Measurements from ENCODE around the gene RBM17.

RBM17 gene

GRCh38 chr10:6108631-6109443 lies 20.0 kb downstream of the RBM17 start:
- H3K36me3 ChIP-seq (ENCODE audit: insufficient read depth, insufficient read length, low read length) = peaks cover 86% of the 10 kb centered on the region
- H3K9ac ChIP-seq (ENCODE audit: insufficient read length, low read depth) = no peak overlapping the region
- H3K27me3 ChIP-seq (ENCODE audit: insufficient read depth, insufficient read length) = no peaks in the 10 kb centered on the region
- peaks cover 3% of the 10 kb centered on the region for H3K4me1 ChIP-seq (ENCODE audit: insufficient read depth, insufficient read length)
- DNase-seq (ENCODE audit: low read depth, low spot score) = no peak
- no peaks in the 10 kb centered on the region for H3K9me3 ChIP-seq (ENCODE audit: insufficient read depth, low read length)
- H3K4me3 ChIP-seq (ENCODE audit: insufficient read length, low read depth) = no peak overlapping the region
- no peak for TF ChIP-seq ZNF274 (IDR thresholded peaks at IDR 0.05; ENCODE audit: low read depth, low read length)
- no peak for TF ChIP-seq SUZ12 (IDR thresholded peaks at IDR 0.05; ENCODE audit: extremely low read depth, insufficient read depth, insufficient read length)
- TF ChIP-seq YY1 (IDR thresholded peaks at IDR 0.05; ENCODE audit: insufficient read depth, insufficient read length) = no peak

GRCh38 chr10:6109444-6109775 lies 20.6 kb downstream of the RBM17 start:
- H3K27me3 ChIP-seq (ENCODE audit: insufficient read depth, insufficient read length) = no peaks in the 10 kb centered on the region
- H3K4me1 ChIP-seq (ENCODE audit: insufficient read depth, insufficient read length) = peaks cover 3% of the 10 kb centered on the region
- no peak overlapping the region for H3K4me3 ChIP-seq (ENCODE audit: insufficient read length, low read depth)
- H3K9ac ChIP-seq (ENCODE audit: insufficient read length, low read depth) = no peak overlapping the region
- peaks cover 91% of the 10 kb centered on the region for H3K36me3 ChIP-seq (ENCODE audit: insufficient read depth, insufficient read length, low read length)
- TF ChIP-seq ZNF274 (IDR thresholded peaks at IDR 0.05; ENCODE audit: low read depth, low read length) (no peak), SUZ12 (IDR thresholded peaks at IDR 0.05; ENCODE audit: extremely low read depth, insufficient read depth, insufficient read length) (no peak), YY1 (IDR thresholded peaks at IDR 0.05; ENCODE audit: insufficient read depth, insufficient read length) (no peak)
- DNase-seq (ENCODE audit: low read depth, low spot score) = no peak
- no peaks in the 10 kb centered on the region for H3K9me3 ChIP-seq (ENCODE audit: insufficient read depth, low read length)

GRCh38 chr10:6110136-6110535 lies 21.3 kb downstream of the RBM17 start:
- no peak overlapping the region for H3K4me3 ChIP-seq (ENCODE audit: insufficient read length, low read depth)
- H3K9ac ChIP-seq (ENCODE audit: insufficient read length, low read depth) = no peak overlapping the region
- DNase-seq (ENCODE audit: low read depth, low spot score) = no peak
- TF ChIP-seq ZNF274 (IDR thresholded peaks at IDR 0.05; ENCODE audit: low read depth, low read length) (no peak), YY1 (IDR thresholded peaks at IDR 0.05; ENCODE audit: insufficient read depth, insufficient read length) (no peak), SUZ12 (IDR thresholded peaks at IDR 0.05; ENCODE audit: extremely low read depth, insufficient read depth, insufficient read length) (no peak)
- H3K27me3 ChIP-seq (ENCODE audit: insufficient read depth, insufficient read length) = no peaks in the 10 kb centered on the region
- peaks cover 3% of the 10 kb centered on the region for H3K4me1 ChIP-seq (ENCODE audit: insufficient read depth, insufficient read length)
- no peaks in the 10 kb centered on the region for H3K9me3 ChIP-seq (ENCODE audit: insufficient read depth, low read length)
- peaks cover 93% of the 10 kb centered on the region for H3K36me3 ChIP-seq (ENCODE audit: insufficient read depth, insufficient read length, low read length)

DNA sequence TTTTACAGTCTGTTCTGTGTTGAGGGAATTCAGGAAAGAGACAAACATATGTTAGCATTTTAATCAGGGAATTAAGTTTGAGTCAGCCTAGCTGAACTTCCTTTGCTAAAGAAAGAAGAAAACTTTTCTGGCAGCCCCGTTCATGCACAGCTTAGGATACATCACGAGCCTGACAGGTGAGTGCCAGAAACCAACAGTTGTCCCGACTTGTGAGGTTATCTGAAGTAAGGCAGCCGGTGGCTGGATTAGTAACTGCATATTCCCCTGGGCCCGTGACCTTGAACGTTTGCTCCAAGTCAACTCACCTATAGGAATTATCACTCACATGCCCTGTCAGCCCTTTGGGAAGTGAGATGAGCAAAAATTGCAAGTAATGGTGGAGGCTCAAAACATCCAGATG lies 24.1 kb downstream of the RBM17 start:
- DNase-seq (ENCODE audit: low read depth, low spot score) = no peak
- no peaks in the 10 kb centered on the region for H3K27me3 ChIP-seq (ENCODE audit: insufficient read depth, insufficient read length)
- TF ChIP-seq ZNF274 (IDR thresholded peaks at IDR 0.05; ENCODE audit: low read depth, low read length) (no peak), YY1 (IDR thresholded peaks at IDR 0.05; ENCODE audit: insufficient read depth, insufficient read length) (no peak), SUZ12 (IDR thresholded peaks at IDR 0.05; ENCODE audit: extremely low read depth, insufficient read depth, insufficient read length) (no peak)
- no peak overlapping the region for H3K9ac ChIP-seq (ENCODE audit: insufficient read length, low read depth)
- no peak overlapping the region for H3K4me3 ChIP-seq (ENCODE audit: insufficient read length, low read depth)
- peaks cover 3% of the 10 kb centered on the region for H3K4me1 ChIP-seq (ENCODE audit: insufficient read depth, insufficient read length)
- H3K36me3 ChIP-seq (ENCODE audit: insufficient read depth, insufficient read length, low read length) = peaks cover 88% of the 10 kb centered on the region
- no peaks in the 10 kb centered on the region for H3K9me3 ChIP-seq (ENCODE audit: insufficient read depth, low read length)

DNA sequence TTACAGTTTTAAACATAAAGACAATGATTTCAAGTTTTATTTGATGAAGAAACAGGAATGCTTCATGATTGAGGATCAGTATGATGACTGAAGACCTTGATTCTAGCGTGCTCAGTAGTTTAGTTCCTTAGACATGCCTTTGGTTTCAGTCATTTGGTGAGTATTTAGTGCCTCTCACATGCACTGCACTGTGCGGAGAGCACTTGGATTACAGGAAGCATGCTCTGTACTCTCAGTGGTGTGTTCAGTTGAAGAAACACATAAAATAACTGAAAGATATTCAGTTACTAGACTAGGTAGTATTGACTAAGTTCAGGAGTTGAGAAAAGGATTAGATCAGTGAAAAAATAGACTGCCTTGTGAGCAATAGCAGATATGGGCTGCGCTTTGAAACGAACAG lies 25.5 kb downstream of the RBM17 start:
- Histone ChIP-seq H3K4me1 (ENCODE audit: insufficient read depth, insufficient read length) (no peaks in the 10 kb centered on the region), H3K36me3 (ENCODE audit: insufficient read depth, insufficient read length, low read length) (peaks cover 75% of the 10 kb centered on the region), H3K9ac (ENCODE audit: insufficient read length, low read depth) (no peak overlapping the region), H3K9me3 (ENCODE audit: insufficient read depth, low read length) (no peaks in the 10 kb centered on the region), H3K4me3 (ENCODE audit: insufficient read length, low read depth) (no peak overlapping the region), H3K27me3 (ENCODE audit: insufficient read depth, insufficient read length) (no peaks in the 10 kb centered on the region)
- no peak for TF ChIP-seq ZNF274 (IDR thresholded peaks at IDR 0.05; ENCODE audit: low read depth, low read length)
- no peak for TF ChIP-seq YY1 (IDR thresholded peaks at IDR 0.05; ENCODE audit: insufficient read depth, insufficient read length)
- no peak for TF ChIP-seq SUZ12 (IDR thresholded peaks at IDR 0.05; ENCODE audit: extremely low read depth, insufficient read depth, insufficient read length)
- no peak for DNase-seq (ENCODE audit: low read depth, low spot score)

DNA sequence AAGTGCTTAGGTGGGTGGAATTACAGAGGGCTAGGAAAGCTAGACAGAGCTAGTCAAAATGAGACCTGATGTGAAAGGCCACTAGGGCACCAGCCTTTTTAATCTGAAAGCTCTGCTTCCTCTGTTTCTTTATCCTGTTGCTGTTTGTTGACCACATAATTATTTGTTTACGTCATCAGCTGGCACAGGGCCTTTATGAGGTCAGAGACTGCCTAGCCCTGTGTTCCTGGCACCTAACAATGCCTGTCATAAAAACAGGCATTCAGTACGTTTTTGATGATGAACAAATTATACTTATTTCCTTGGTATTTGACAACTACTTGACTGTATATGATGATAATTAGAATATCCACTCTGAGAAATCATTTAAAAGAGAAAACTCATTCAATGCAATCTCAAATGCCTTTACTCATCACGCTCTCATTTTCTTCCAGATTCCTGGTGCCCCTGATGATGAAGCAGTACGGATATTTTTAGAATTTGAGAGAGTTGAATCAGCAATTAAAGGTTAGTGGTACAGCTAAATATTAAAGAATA lies 26.0 kb downstream of the RBM17 start:
- H3K9ac ChIP-seq (ENCODE audit: insufficient read length, low read depth) = no peak overlapping the region
- H3K9me3 ChIP-seq (ENCODE audit: insufficient read depth, low read length) = no peaks in the 10 kb centered on the region
- H3K4me1 ChIP-seq (ENCODE audit: insufficient read depth, insufficient read length) = no peaks in the 10 kb centered on the region
- DNase-seq (ENCODE audit: low read depth, low spot score) = no peak
- no peaks in the 10 kb centered on the region for H3K27me3 ChIP-seq (ENCODE audit: insufficient read depth, insufficient read length)
- H3K36me3 ChIP-seq (ENCODE audit: insufficient read depth, insufficient read length, low read length) = peaks cover 69% of the 10 kb centered on the region
- TF ChIP-seq YY1 (IDR thresholded peaks at IDR 0.05; ENCODE audit: insufficient read depth, insufficient read length) (no peak), ZNF274 (IDR thresholded peaks at IDR 0.05; ENCODE audit: low read depth, low read length) (no peak), SUZ12 (IDR thresholded peaks at IDR 0.05; ENCODE audit: extremely low read depth, insufficient read depth, insufficient read length) (no peak)
- no peak overlapping the region for H3K4me3 ChIP-seq (ENCODE audit: insufficient read length, low read depth)

DNA sequence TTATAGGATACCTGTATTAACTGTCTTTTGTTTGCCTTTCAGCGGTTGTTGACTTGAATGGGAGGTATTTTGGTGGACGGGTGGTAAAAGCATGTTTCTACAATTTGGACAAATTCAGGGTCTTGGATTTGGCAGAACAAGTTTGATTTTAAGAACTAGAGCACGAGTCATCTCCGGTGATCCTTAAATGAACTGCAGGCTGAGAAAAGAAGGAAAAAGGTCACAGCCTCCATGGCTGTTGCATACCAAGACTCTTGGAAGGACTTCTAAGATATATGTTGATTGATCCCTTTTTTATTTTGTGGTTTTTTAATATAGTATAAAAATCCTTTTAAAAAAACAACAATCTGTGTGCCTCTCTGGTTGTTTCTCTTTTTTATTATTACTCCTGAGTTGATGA lies 26.6 kb downstream of the RBM17 start:
- H3K4me3 ChIP-seq (ENCODE audit: insufficient read length, low read depth) = no peak overlapping the region
- peaks cover 64% of the 10 kb centered on the region for H3K36me3 ChIP-seq (ENCODE audit: insufficient read depth, insufficient read length, low read length)
- no peak overlapping the region for H3K9ac ChIP-seq (ENCODE audit: insufficient read length, low read depth)
- TF ChIP-seq YY1 (IDR thresholded peaks at IDR 0.05; ENCODE audit: insufficient read depth, insufficient read length) = no peak
- no peak for TF ChIP-seq ZNF274 (IDR thresholded peaks at IDR 0.05; ENCODE audit: low read depth, low read length)
- TF ChIP-seq SUZ12 (IDR thresholded peaks at IDR 0.05; ENCODE audit: extremely low read depth, insufficient read depth, insufficient read length) = no peak
- H3K27me3 ChIP-seq (ENCODE audit: insufficient read depth, insufficient read length) = no peaks in the 10 kb centered on the region
- no peaks in the 10 kb centered on the region for H3K9me3 ChIP-seq (ENCODE audit: insufficient read depth, low read length)
- H3K4me1 ChIP-seq (ENCODE audit: insufficient read depth, insufficient read length) = no peaks in the 10 kb centered on the region
- DNase-seq (ENCODE audit: low read depth, low spot score) = no peak

All from NT2/D1 (cell line).